ENCODE data around the gene TENM3. TPM values are rescaled to one million over a fixed set of nuclear protein-coding genes. Genes with fewer than 3 reads are reported as not detected.

The TENM3 gene
- total RNA-seq, 2 experiments from 2014 or later = not detected

DNA sequence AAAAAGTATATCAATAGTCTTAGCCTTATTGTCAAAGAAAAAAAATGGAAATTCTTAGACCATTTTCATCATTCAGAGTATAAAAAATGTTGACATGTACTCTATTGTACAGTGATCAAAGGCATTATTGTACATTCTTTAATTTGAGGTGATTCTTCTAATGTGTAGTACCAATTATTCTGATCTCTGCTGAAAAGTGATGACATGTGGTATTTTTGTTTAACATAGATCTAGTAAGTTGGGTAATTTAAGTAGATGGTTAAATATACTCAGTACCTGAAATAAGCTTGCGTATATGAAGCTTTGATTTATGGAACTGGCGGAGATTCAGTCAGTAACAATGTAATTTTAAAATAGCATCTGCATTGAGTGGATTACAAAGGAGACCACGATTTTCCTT is 5.1 kb downstream of the TENM3 start:
- no peak overlapping the region for H3K27ac ChIP-seq (ENCODE audit: low read depth in 1 of 2, low read length in 2 of 2)
- H3K4me3 Mint-ChIP-seq = no peak overlapping the region
- H3K36me3 Mint-ChIP-seq (ENCODE audit: low read depth) = no peaks in the 10 kb centered on the region
- H3K4me1 Mint-ChIP-seq (ENCODE audit: low read depth) = no peaks in the 10 kb centered on the region
- TF ChIP-seq, protein P1, sequence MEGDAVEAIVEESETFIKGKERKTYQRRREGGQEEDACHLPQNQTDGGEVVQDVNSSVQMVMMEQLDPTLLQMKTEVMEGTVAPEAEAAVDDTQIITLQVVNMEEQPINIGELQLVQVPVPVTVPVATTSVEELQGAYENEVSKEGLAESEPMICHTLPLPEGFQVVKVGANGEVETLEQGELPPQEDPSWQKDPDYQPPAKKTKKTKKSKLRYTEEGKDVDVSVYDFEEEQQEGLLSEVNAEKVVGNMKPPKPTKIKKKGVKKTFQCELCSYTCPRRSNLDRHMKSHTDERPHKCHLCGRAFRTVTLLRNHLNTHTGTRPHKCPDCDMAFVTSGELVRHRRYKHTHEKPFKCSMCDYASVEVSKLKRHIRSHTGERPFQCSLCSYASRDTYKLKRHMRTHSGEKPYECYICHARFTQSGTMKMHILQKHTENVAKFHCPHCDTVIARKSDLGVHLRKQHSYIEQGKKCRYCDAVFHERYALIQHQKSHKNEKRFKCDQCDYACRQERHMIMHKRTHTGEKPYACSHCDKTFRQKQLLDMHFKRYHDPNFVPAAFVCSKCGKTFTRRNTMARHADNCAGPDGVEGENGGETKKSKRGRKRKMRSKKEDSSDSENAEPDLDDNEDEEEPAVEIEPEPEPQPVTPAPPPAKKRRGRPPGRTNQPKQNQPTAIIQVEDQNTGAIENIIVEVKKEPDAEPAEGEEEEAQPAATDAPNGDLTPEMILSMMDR (IDR thresholded peaks at IDR 0.05) = no peak
- no peaks in the 10 kb centered on the region for H3K36me3 ChIP-seq (ENCODE audit: insufficient read depth, low read length)
- POLR2A ChIA-PET = no interaction called here
- CTCF ChIA-PET = no interaction called here
- no peaks in the 10 kb centered on the region for H3K27me3 Mint-ChIP-seq
- no peaks in the 10 kb centered on the region for H3K9me3 ChIP-seq (ENCODE audit: control insufficient read depth in 1 of 2, insufficient read depth in 1 of 2, low read length in 2 of 2)
- no peak for DNase-seq
- H3K4me1 ChIP-seq (ENCODE audit: insufficient read depth, low read length) = no peaks in the 10 kb centered on the region
- no peak overlapping the region for H3K4me3 ChIP-seq (ENCODE audit: low read length)
- ATAC-seq (ENCODE audit: poor library complexity) = no peak
- intact Hi-C loops (cut with DNase I, micrococcal nuclease) = no loop called here
- H3K27me3 ChIP-seq (ENCODE audit: control insufficient read depth in 1 of 2, insufficient read depth in 2 of 2, low read length in 2 of 2) = no peaks in the 10 kb centered on the region
- H3K27ac Mint-ChIP-seq = no peak overlapping the region
- H3K9me3 Mint-ChIP-seq = no peaks in the 10 kb centered on the region

DNA sequence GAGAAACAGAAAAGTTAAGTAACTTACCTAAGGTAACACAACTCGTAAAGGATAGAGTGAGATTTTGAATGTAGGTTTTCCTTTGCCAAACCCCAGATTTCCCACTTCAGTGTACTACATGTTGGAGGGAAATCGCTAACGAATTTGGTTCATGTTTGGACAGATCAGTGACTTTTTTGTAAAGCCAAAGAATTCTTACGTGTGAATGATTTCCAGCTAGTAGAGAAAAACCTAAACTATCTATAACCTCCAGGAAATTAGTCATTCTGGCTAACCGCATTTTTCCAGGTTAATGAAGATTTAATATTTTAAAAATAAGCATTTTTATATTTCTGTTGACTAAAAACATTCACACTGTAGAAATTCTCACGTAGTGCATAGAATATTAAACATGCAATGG is 7.2 kb downstream of the TENM3 start:
- no peak overlapping the region for H3K4me3 ChIP-seq (ENCODE audit: low read length)
- H3K36me3 ChIP-seq (ENCODE audit: insufficient read depth, low read length) = no peaks in the 10 kb centered on the region
- no peak for DNase-seq
- Mint-ChIP-seq H3K4me3 (no peak overlapping the region), H3K9me3 (no peaks in the 10 kb centered on the region), H3K27ac (no peak overlapping the region), H3K36me3 (ENCODE audit: low read depth) (no peaks in the 10 kb centered on the region), H3K27me3 (no peaks in the 10 kb centered on the region), H3K4me1 (ENCODE audit: low read depth) (no peaks in the 10 kb centered on the region)
- H3K4me1 ChIP-seq (ENCODE audit: insufficient read depth, low read length) = no peaks in the 10 kb centered on the region
- H3K9me3 ChIP-seq (ENCODE audit: control insufficient read depth in 1 of 2, insufficient read depth in 1 of 2, low read length in 2 of 2) = no peaks in the 10 kb centered on the region
- POLR2A ChIA-PET = no interaction called here
- CTCF ChIA-PET = no interaction called here
- no peak overlapping the region for H3K27ac ChIP-seq (ENCODE audit: low read depth in 1 of 2, low read length in 2 of 2)
- TF ChIP-seq, protein P1 (IDR thresholded peaks at IDR 0.05) = no peak
- H3K27me3 ChIP-seq (ENCODE audit: control insufficient read depth in 1 of 2, insufficient read depth in 2 of 2, low read length in 2 of 2) = no peaks in the 10 kb centered on the region
- intact Hi-C loops (cut with DNase I, micrococcal nuclease) = no loop called here
- no peak for ATAC-seq (ENCODE audit: poor library complexity)

DNA sequence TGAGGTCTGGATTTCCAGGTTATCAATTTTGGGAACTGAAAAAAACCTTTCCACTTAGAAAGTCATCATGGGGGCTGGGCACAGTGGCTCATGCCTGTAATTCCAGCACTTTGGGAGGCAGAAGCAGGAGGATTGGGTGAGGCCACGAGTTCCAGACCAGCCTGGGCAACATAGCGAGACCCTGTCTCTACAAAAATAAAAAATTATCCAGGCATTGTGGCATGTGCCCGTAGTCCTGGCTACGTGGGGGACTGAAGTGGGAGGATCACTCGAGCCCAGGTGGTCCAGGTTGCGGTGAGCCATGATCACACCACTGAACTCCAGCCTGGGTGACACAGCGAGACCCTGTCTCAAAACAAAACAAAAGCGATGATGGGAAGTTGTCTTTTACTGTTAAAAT is 7.9 kb downstream of the TENM3 start:
- H3K4me1 ChIP-seq (ENCODE audit: insufficient read depth, low read length) = no peaks in the 10 kb centered on the region
- Mint-ChIP-seq H3K36me3 (ENCODE audit: low read depth) (no peaks in the 10 kb centered on the region), H3K9me3 (no peaks in the 10 kb centered on the region), H3K27ac (no peak overlapping the region), H3K27me3 (no peaks in the 10 kb centered on the region), H3K4me1 (ENCODE audit: low read depth) (no peaks in the 10 kb centered on the region), H3K4me3 (no peak overlapping the region)
- no peaks in the 10 kb centered on the region for H3K27me3 ChIP-seq (ENCODE audit: control insufficient read depth in 1 of 2, insufficient read depth in 2 of 2, low read length in 2 of 2)
- intact Hi-C loops (cut with DNase I, micrococcal nuclease) = no loop called here
- ChIA-PET CTCF (no interaction called here), POLR2A (no interaction called here)
- H3K36me3 ChIP-seq (ENCODE audit: insufficient read depth, low read length) = no peaks in the 10 kb centered on the region
- no peak overlapping the region for H3K4me3 ChIP-seq (ENCODE audit: low read length)
- ATAC-seq (ENCODE audit: poor library complexity) = no peak
- H3K9me3 ChIP-seq (ENCODE audit: control insufficient read depth in 1 of 2, insufficient read depth in 1 of 2, low read length in 2 of 2) = no peaks in the 10 kb centered on the region
- no peak overlapping the region for H3K27ac ChIP-seq (ENCODE audit: low read depth in 1 of 2, low read length in 2 of 2)
- DNase-seq = no peak
- TF ChIP-seq, protein P1 (IDR thresholded peaks at IDR 0.05) = no peak
